ENCODE measurements around the gene PTCH1. TPM values are rescaled to one million over a fixed set of nuclear protein-coding genes. Genes with fewer than 3 reads are reported as not detected.

PTCH1 gene
- total and polyA plus RNA-seq, 4 donors, result 1.2 to 5.0 (median 2.1) TPM

GRCh38 chr9:95436416-95436815, 80.4 kb downstream of the PTCH1 start:
- Histone ChIP-seq H3K4me3 (ENCODE audit: low read depth in 1 of 3, low read length in 3 of 3) (no peak overlapping the region), H3K27ac (ENCODE audit: low read depth in 1 of 2, low read length in 2 of 2) (no peak overlapping the region), H3K27me3 (ENCODE audit: control insufficient read depth in 4 of 4, insufficient read depth in 4 of 4, low read length in 3 of 4) (no peaks in the 10 kb centered on the region), H3K4me1 (ENCODE audit: control insufficient read depth in 4 of 4, insufficient read depth in 4 of 4, low read length in 3 of 4) (no peaks in the 10 kb centered on the region), H3K9ac (ENCODE audit: low read depth in 1 of 2, low read length in 2 of 2) (no peak overlapping the region), H3K36me3 (ENCODE audit: control insufficient read depth in 4 of 4, insufficient read depth in 3 of 4, low read depth in 1 of 4, low read length in 3 of 4) (no peaks in the 10 kb centered on the region), H3K9me3 (ENCODE audit: control insufficient read depth in 4 of 4, low read length in 3 of 4) (no peaks in the 10 kb centered on the region)
- WGBS, result 91% methylated on average over 7 of the region's 7 CpGs
- TF ChIP-seq RAD21 (IDR thresholded peaks at IDR 0.05), result no peak
- TF ChIP-seq FOXA1 (IDR thresholded peaks at IDR 0.05), result no peak
- no peak for TF ChIP-seq CTCF (IDR thresholded peaks at IDR 0.05; ENCODE audit: low read depth, low read length, missing input control)
- TF ChIP-seq JUND (IDR thresholded peaks at IDR 0.05), result no peak
- no peak for TF ChIP-seq REST (IDR thresholded peaks at IDR 0.05)
- no peak for TF ChIP-seq ATF3 (IDR thresholded peaks at IDR 0.05)
- TF ChIP-seq ZBTB33 (IDR thresholded peaks at IDR 0.05), result no peak
- TF ChIP-seq FOXA2 (IDR thresholded peaks at IDR 0.05), result no peak
- no peak for DNase-seq (ENCODE audit: low spot score)

GRCh38 chr9:95435074-95435728, 81.6 kb downstream of the PTCH1 start:
- Histone ChIP-seq H3K4me3 (ENCODE audit: low read depth in 1 of 3, low read length in 3 of 3) (no peak overlapping the region), H3K9me3 (ENCODE audit: control insufficient read depth in 4 of 4, low read length in 3 of 4) (peaks cover 0 to 4% (median under 1%) of the 10 kb centered on the region in 4 donors), H3K9ac (ENCODE audit: low read depth in 1 of 2, low read length in 2 of 2) (no peak overlapping the region), H3K27me3 (ENCODE audit: control insufficient read depth in 4 of 4, insufficient read depth in 4 of 4, low read length in 3 of 4) (no peaks in the 10 kb centered on the region), H3K4me1 (ENCODE audit: control insufficient read depth in 4 of 4, insufficient read depth in 4 of 4, low read length in 3 of 4) (no peaks in the 10 kb centered on the region), H3K27ac (ENCODE audit: low read depth in 1 of 2, low read length in 2 of 2) (no peak overlapping the region), H3K36me3 (ENCODE audit: control insufficient read depth in 4 of 4, insufficient read depth in 3 of 4, low read depth in 1 of 4, low read length in 3 of 4) (no peaks in the 10 kb centered on the region)
- 75% methylated on average over 6 of the region's 6 CpGs for WGBS
- DNase-seq (ENCODE audit: low spot score), result no peak
- no peak for TF ChIP-seq HNF4A (conservative IDR thresholded peaks at IDR 0.05)
- TF ChIP-seq RXRA (IDR thresholded peaks at IDR 0.05), result no peak
- no peak for TF ChIP-seq JUND (IDR thresholded peaks at IDR 0.05)
- no peak for TF ChIP-seq ZBTB33 (IDR thresholded peaks at IDR 0.05)
- TF ChIP-seq GABPA (IDR thresholded peaks at IDR 0.05 in 1 of 2, conservative IDR thresholded peaks at IDR 0.05 in 1 of 2), result no peak
- TF ChIP-seq YY1 (IDR thresholded peaks at IDR 0.05), result no peak
- no peak for TF ChIP-seq NR2F2 (IDR thresholded peaks at IDR 0.05)
- no peak for TF ChIP-seq FOXA1 (IDR thresholded peaks at IDR 0.05)
- no peak for TF ChIP-seq CTCF (IDR thresholded peaks at IDR 0.05; ENCODE audit: low read depth, low read length, missing input control)
- no peak for TF ChIP-seq RAD21 (IDR thresholded peaks at IDR 0.05)
- TF ChIP-seq FOXA2 (IDR thresholded peaks at IDR 0.05), result no peak
- TF ChIP-seq TAF1 (conservative IDR thresholded peaks at IDR 0.05), result no peak
- TF ChIP-seq HNF4G (IDR thresholded peaks at IDR 0.05), result no peak
- no peak for TF ChIP-seq EGR1 (IDR thresholded peaks at IDR 0.05; ENCODE audit: low read depth in 2 of 2)
